Karpas-422 (cell line): ENCODE measurements around the gene H6PD. TPM values are rescaled to one million over a fixed set of nuclear protein-coding genes. Genes with fewer than 3 reads are reported as not detected.

Experiments
- DNase-seq: peaks from one replicate; pipeline ENCODE4 v3.0.0-alpha.2; 2015
- H2AFZ ChIP-seq: fragments of 200-600 bp; sonication (generic); 2 replicates; pipeline ENCODE4 v1.6.1; 2014; ENCODE audit warnings: antibody characterized with exemption, low read length, mixed read lengths
- H3K27ac ChIP-seq: fragments of 200-600 bp; sonication (generic); 2 replicates; pipeline ENCODE4 v1.5.1; 2014; ENCODE audit warnings: mild to moderate bottlenecking, low read length, moderate library complexity
- H3K27me3 ChIP-seq: fragments of 200-600 bp; sonication (generic); 2 replicates; pipeline ENCODE4 v1.6.1; 2014; ENCODE audit warnings: low read length, mixed read lengths
- H3K36me3 ChIP-seq: fragments of 200-600 bp; sonication (generic); 2 replicates; pipeline ENCODE4 v1.6.1; 2014; ENCODE audit warnings: low read length, mixed read lengths; ENCODE audit not compliant: insufficient read depth
- H3K4me1 ChIP-seq: fragments of 200-600 bp; sonication (generic); 2 replicates; pipeline ENCODE4 v1.6.1; 2014; ENCODE audit warnings: mild to moderate bottlenecking, low read length, mixed read lengths
- H3K4me2 ChIP-seq: fragments of 200-600 bp; sonication (generic); 2 replicates; pipeline ENCODE4 v1.6.1; 2014; ENCODE audit warnings: low read length, low read depth, mild to moderate bottlenecking; ENCODE audit not compliant: poor library complexity, severe bottlenecking
- H3K4me3 ChIP-seq: fragments of 200-600 bp; sonication (generic); 2 replicates; pipeline ENCODE4 v1.5.1; 2014; ENCODE audit warnings: mild to moderate bottlenecking, antibody characterized with exemption, low read length, mixed read lengths
- H3K79me2 ChIP-seq: fragments of 200-600 bp; sonication (generic); 2 replicates; pipeline ENCODE4 v1.6.1; 2014; ENCODE audit warnings: mild to moderate bottlenecking, low read length, mixed read lengths
- H3K9ac ChIP-seq: fragments of 200-600 bp; sonication (generic); 2 replicates; pipeline ENCODE4 v1.6.0; 2014; ENCODE audit warnings: low read length
- H3K9me2 ChIP-seq: fragments of 200-600 bp; sonication (generic), shearing (Covaris generic); replicated peaks from 2 replicates; pipeline ENCODE4 v1.6.0; 2014; ENCODE audit warnings: mild to moderate bottlenecking, low read length, moderate library complexity; ENCODE audit not compliant: insufficient read depth
- H3K9me3 ChIP-seq: fragments of 300-700, 200-600 bp; sonication (generic); 2 replicates; pipeline ENCODE4 v1.6.1; 2014; ENCODE audit warnings: low read length, mixed read lengths
- H4K20me1 ChIP-seq: fragments of 200-600 bp; sonication (generic); 2 replicates; pipeline ENCODE4 v1.6.1; 2014; ENCODE audit warnings: mild to moderate bottlenecking, antibody characterized with exemption, low read length, low read depth; ENCODE audit not compliant: insufficient read depth
- total RNA-seq: library from RNA; depleted of rRNA; stranded (reverse); fragments of >200 nt; shearing (Covaris generic); gene quantifications from 2 replicates; pipeline ENCODE4 v1.2.3, GENCODE V29; 2014; ENCODE audit warnings: low replicate concordance

Gene H6PD
- total RNA-seq, 1 experiment from 2014 or later, result 21.3 TPM

- Histone ChIP-seq H3K27me3 (no peaks in the 10 kb centered on the region), H3K79me2 (no peaks in the 10 kb centered on the region), H3K9me2 (no peaks in the 10 kb centered on the region), H3K4me1 (no peaks in the 10 kb centered on the region), H4K20me1 (no peaks in the 10 kb centered on the region), H3K36me3 (no peaks in the 10 kb centered on the region), H3K4me2 (no peak overlapping the region), H2AFZ (no peak overlapping the region), H3K9me3 (no peaks in the 10 kb centered on the region), H3K27ac (no peak overlapping the region), H3K9ac (no peak overlapping the region), H3K4me3 (no peak overlapping the region)
- DNase-seq, result no peak
Observed at GRCh38 chr1:9218917-9219316, 15.7 kb upstream of the H6PD start.

GRCh38 chr1:9222846-9223625 lies 11.5 kb upstream of the H6PD start:
- no peak overlapping the region for H3K27ac ChIP-seq
- H4K20me1 ChIP-seq, result no peaks in the 10 kb centered on the region
- H2AFZ ChIP-seq, result no peak overlapping the region
- no peak overlapping the region for H3K4me2 ChIP-seq
- no peaks in the 10 kb centered on the region for H3K36me3 ChIP-seq
- no peaks in the 10 kb centered on the region for H3K79me2 ChIP-seq
- H3K4me3 ChIP-seq, result no peak overlapping the region
- H3K9me2 ChIP-seq, result no peaks in the 10 kb centered on the region
- H3K9me3 ChIP-seq, result no peaks in the 10 kb centered on the region
- no peak overlapping the region for H3K9ac ChIP-seq
- H3K4me1 ChIP-seq, result no peaks in the 10 kb centered on the region
- H3K27me3 ChIP-seq, result no peaks in the 10 kb centered on the region
- DNase-seq, result no peak

DNA sequence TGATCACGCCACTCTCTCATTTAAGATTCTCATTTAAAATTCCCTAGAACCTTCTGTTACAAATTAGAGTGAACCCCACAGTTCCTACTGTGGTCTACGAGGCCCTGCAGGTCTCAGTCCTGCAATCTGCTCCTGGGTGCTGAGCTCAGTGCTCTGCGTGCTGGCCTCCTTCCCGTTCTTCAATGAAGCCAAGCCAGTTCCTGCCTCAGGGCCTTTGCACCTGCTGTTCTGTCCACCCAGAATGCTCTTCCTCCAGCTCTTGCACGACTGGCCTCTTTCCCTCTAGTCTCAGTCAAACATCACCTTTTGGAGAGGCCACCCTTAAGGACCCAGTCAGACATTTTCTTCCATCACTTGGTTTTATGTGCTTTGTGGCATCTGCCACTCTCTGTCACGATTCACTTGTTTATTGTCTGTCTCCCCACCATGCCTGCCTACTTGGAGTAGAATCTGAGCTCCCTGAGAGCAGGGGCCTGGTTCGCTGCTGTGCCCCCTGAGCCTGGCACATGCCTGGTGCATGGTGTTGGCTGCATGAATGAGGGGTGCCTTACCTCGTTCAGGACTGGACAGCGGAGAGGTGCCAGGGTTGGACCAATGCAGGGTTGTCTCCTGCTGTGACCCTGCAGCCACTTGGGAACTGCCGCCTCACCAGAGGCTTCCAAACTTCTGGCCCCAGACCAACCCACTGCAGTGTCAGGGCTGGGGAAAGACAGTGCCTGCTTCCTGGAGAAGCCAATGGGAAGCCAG lies 9.7 kb upstream of the H6PD start:
- no peak overlapping the region for H3K9ac ChIP-seq
- no peak for DNase-seq
- H3K79me2 ChIP-seq, result no peaks in the 10 kb centered on the region

DNA sequence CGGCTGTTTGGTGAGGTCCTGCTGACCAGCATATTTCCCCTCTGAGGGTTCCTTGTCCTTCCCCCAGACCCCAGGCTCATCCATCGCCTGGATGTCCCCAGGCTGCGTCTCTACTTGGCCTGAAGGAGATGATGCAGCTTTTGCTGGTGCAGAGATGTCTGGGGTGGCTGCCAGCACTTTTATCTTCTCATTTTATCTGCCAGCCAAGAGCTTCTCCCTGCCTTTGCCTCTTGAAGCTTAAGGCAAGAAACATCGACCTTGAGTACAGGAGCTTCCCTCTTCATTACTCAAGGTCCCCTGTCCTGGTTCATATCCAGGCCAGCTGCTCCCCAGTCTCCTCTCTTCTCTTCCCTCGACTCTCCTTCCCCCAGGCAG lies 9.2 kb upstream of the H6PD start:
- Histone ChIP-seq H3K27ac (no peak overlapping the region), H3K9ac (no peak overlapping the region), H2AFZ (no peak overlapping the region), H3K79me2 (no peaks in the 10 kb centered on the region), H3K4me3 (no peak overlapping the region), H3K4me2 (no peak overlapping the region), H3K4me1 (no peaks in the 10 kb centered on the region), H4K20me1 (no peaks in the 10 kb centered on the region), H3K27me3 (no peaks in the 10 kb centered on the region), H3K9me2 (no peaks in the 10 kb centered on the region), H3K9me3 (no peaks in the 10 kb centered on the region), H3K36me3 (no peaks in the 10 kb centered on the region)
- DNase-seq, result no peak

More for the DNA sequence above, 9.7 kb upstream of the H6PD start:
- Histone ChIP-seq H3K9me2 (no peaks in the 10 kb centered on the region), H3K9me3 (no peaks in the 10 kb centered on the region), H3K27ac (no peak overlapping the region), H3K4me1 (no peaks in the 10 kb centered on the region), H3K4me3 (no peak overlapping the region), H3K36me3 (no peaks in the 10 kb centered on the region), H3K27me3 (no peaks in the 10 kb centered on the region), H3K4me2 (no peak overlapping the region), H4K20me1 (no peaks in the 10 kb centered on the region), H2AFZ (no peak overlapping the region)

GRCh38 chr1:9228609-9229008 lies 6.0 kb upstream of the H6PD start:
- H3K4me3 ChIP-seq, result no peak overlapping the region
- DNase-seq, result no peak
- no peak overlapping the region for H3K27ac ChIP-seq
- H3K4me2 ChIP-seq, result no peak overlapping the region
- H3K4me1 ChIP-seq, result no peaks in the 10 kb centered on the region
- H3K27me3 ChIP-seq, result no peaks in the 10 kb centered on the region
- H3K79me2 ChIP-seq, result no peaks in the 10 kb centered on the region
- no peak overlapping the region for H3K9ac ChIP-seq
- H3K9me2 ChIP-seq, result no peaks in the 10 kb centered on the region
- H4K20me1 ChIP-seq, result no peaks in the 10 kb centered on the region
- H2AFZ ChIP-seq, result no peak overlapping the region
- H3K36me3 ChIP-seq, result no peaks in the 10 kb centered on the region
- no peaks in the 10 kb centered on the region for H3K9me3 ChIP-seq

DNA sequence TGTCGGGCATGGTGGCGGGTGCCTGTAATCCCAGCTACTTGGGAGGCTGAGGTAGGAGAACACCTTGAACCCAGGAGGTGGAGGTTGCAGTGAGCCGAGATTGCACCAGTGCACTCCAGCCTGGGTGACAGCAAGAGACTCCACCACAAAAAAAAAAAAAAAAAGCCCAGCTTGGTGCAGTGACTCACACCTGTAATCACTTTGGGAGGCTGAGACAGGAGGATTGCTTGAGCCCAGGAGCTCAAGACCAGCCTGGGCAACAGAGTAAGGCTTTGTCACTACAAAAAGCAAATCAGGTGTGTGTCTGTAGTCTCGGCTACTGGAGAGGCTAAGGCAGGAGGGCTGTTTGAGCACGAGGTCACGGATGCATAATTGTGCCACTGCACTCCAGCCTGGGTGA lies 5.0 kb upstream of the H6PD start:
- no peaks in the 10 kb centered on the region for H3K9me3 ChIP-seq
- H3K27ac ChIP-seq, result no peak overlapping the region
- H3K36me3 ChIP-seq, result no peaks in the 10 kb centered on the region
- H3K4me2 ChIP-seq, result no peak overlapping the region
- H3K4me1 ChIP-seq, result peaks cover 5% of the 10 kb centered on the region
- H4K20me1 ChIP-seq, result no peaks in the 10 kb centered on the region
- no peak overlapping the region for H3K4me3 ChIP-seq
- no peak overlapping the region for H3K9ac ChIP-seq
- no peak overlapping the region for H2AFZ ChIP-seq
- H3K27me3 ChIP-seq, result no peaks in the 10 kb centered on the region
- no peaks in the 10 kb centered on the region for H3K79me2 ChIP-seq
- H3K9me2 ChIP-seq, result no peaks in the 10 kb centered on the region
- no peak for DNase-seq

GRCh38 chr1:9230869-9231533 lies 3.6 kb upstream of the H6PD start:
- Histone ChIP-seq H3K36me3 (no peaks in the 10 kb centered on the region), H2AFZ (no peak overlapping the region), H3K4me2 (no peak overlapping the region), H3K4me3 (no peak overlapping the region), H3K79me2 (peaks cover 8% of the 10 kb centered on the region), H3K4me1 (peaks cover 11% of the 10 kb centered on the region), H3K27ac (no peak overlapping the region), H3K9me2 (no peaks in the 10 kb centered on the region), H4K20me1 (no peaks in the 10 kb centered on the region), H3K9ac (no peak overlapping the region), H3K27me3 (no peaks in the 10 kb centered on the region), H3K9me3 (no peaks in the 10 kb centered on the region)
- no peak for DNase-seq

DNA sequence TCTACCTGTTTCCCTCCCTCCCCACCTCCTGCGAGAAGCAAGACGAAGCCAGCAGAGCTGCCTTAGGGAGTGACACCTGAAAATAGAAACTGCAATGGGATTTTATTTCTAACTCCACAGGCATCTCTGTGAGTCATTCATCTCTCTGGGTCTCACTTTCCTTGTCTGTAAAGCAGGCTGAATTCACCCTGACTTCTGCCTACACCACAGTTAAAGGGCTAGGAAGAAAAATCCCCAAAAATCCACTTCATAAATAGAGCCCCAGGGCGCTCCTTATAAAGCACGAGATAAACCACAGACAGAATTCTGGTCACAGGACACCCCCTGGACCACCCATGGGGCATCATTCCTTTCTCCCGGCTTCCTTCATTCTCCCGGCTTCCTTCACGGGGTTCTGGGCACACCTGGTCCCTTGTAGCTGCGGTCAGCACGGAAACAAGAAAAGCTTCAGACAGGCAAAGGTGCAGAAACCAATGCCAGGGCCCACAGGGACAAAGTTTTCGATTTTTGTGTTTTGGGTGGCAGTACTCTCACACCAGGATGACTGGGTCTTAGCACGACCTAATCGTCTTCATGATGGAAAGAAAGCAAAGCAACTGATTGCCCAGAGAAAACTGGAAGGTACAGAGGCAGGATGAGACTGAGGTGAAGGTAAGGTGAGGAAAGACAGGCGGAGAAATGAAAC lies 2.8 kb upstream of the H6PD start:
- H3K36me3 ChIP-seq, result no peaks in the 10 kb centered on the region
- H2AFZ ChIP-seq, result no peak overlapping the region
- H4K20me1 ChIP-seq, result no peaks in the 10 kb centered on the region
- H3K4me1 ChIP-seq, result peaks cover 15% of the 10 kb centered on the region
- H3K79me2 ChIP-seq, result peaks cover 16% of the 10 kb centered on the region
- no peaks in the 10 kb centered on the region for H3K9me3 ChIP-seq
- no peak overlapping the region for H3K4me3 ChIP-seq
- no peak for DNase-seq
- no peak overlapping the region for H3K27ac ChIP-seq
- H3K4me2 ChIP-seq, result no peak overlapping the region
- no peaks in the 10 kb centered on the region for H3K9me2 ChIP-seq
- H3K27me3 ChIP-seq, result no peaks in the 10 kb centered on the region
- H3K9ac ChIP-seq, result no peak overlapping the region
